T-helper 22 cell (primary cell): ENCODE data around the gene NT5C1A.

Experiments
- DNase-seq: peaks from one replicate; pipeline ENCODE4 v3.0.0-alpha.2; 2020; ENCODE audit warnings: low read depth

Gene NT5C1A

GRCh38 chr1:39635871-39636210 is 36.1 kb downstream of the NT5C1A start:
- no peak for DNase-seq

- no peak for DNase-seq
Observed at GRCh38 chr1:39635205-39635870, 36.6 kb downstream of the NT5C1A start.

GRCh38 chr1:39633422-39633821 is 38.5 kb downstream of the NT5C1A start:
- DNase-seq: no peak

- no peak for DNase-seq
Observed at GRCh38 chr1:39632682-39633417, 39.1 kb downstream of the NT5C1A start.

- no peak for DNase-seq
Observed at GRCh38 chr1:39632323-39632681, 39.6 kb downstream of the NT5C1A start.

- no peak for DNase-seq
Observed at GRCh38 chr1:39631361-39632322, 40.3 kb downstream of the NT5C1A start.

GRCh38 chr1:39628807-39629350 is 43.0 kb downstream of the NT5C1A start:
- no peak for DNase-seq

GRCh38 chr1:39626646-39627045 is 45.3 kb downstream of the NT5C1A start:
- no peak for DNase-seq

- no peak for DNase-seq
Observed at GRCh38 chr1:39625462-39626273, 46.2 kb downstream of the NT5C1A start.

GRCh38 chr1:39625009-39625408 is 46.9 kb downstream of the NT5C1A start:
- no peak for DNase-seq

- DNase-seq: no peak
Observed at GRCh38 chr1:39623053-39623452, 48.9 kb downstream of the NT5C1A start.

- DNase-seq: no peak
Observed at GRCh38 chr1:39622427-39622826, 49.5 kb downstream of the NT5C1A start.

- no peak for DNase-seq
Observed at GRCh38 chr1:39620659-39621165, 51.2 kb downstream of the NT5C1A start.

- DNase-seq: no peak
Observed at GRCh38 chr1:39617488-39618049, 54.3 kb downstream of the NT5C1A start.

- DNase-seq: no peak
Observed at GRCh38 chr1:39615086-39615673, 56.7 kb downstream of the NT5C1A start.

- DNase-seq: no peak
Observed at GRCh38 chr1:39614488-39614887, 57.4 kb downstream of the NT5C1A start.

- DNase-seq: no peak
Observed at GRCh38 chr1:39613250-39613649, 58.7 kb downstream of the NT5C1A start.

- peak; percentile 20 for DNase-seq
Observed at GRCh38 chr1:39609618-39610331, 62.1 kb downstream of the NT5C1A start.
